ENCODE data around the gene RAB15. TPM values are rescaled to one million over a fixed set of nuclear protein-coding genes. Genes with fewer than 3 reads are reported as not detected.

The RAB15 gene
- total RNA-seq, 1 experiment from 2014 or later: 20.6 TPM

GRCh38 chr14:64910847-64911495, 61.2 kb downstream of the RAB15 start:
- POLR2A ChIA-PET (ENCODE audit: unreplicated experiment): interaction anchor here (0.7 kb wide), 2 partner anchors 244 to 251 kb away, joined by 7 to 9 read pairs; no protein-coding TSS in a partner anchor
- no peak overlapping the region for H3K4me3 ChIP-seq (ENCODE audit: low read length)
- 0 out of 2 replicates have a peak, but pooled peaks cover 2% of the 10 kb centered on the region for H4K20me1 ChIP-seq (ENCODE audit: low read length)
- peak overlapping the region; percentile 33 for H3K4me2 ChIP-seq (ENCODE audit: low read length)
- no peaks in the 10 kb centered on the region for H3K9me3 ChIP-seq (ENCODE audit: low read length)
- BruUV-seq (replicated peaks): no TSS peak
- TF ChIP-seq EZH2 (IDR thresholded peaks at IDR 0.05; ENCODE audit: low read length, unreplicated experiment) (no peak), CTCF (conservative IDR thresholded peaks at IDR 0.05; ENCODE audit: low read depth, low read length) (peak; percentile 79)
- CTCF ChIA-PET: interaction anchor here (0.6 to 1.6 kb wide), 18 partner anchors 9 to 433 kb away, joined by 3 to 18 read pairs (median 4); no protein-coding TSS in a partner anchor
- H3F3A ChIP-seq (ENCODE audit: low read length, unreplicated experiment): no peaks in the 10 kb centered on the region
- H3K9me2 ChIP-seq (replicated peaks; ENCODE audit: low read length): no peaks in the 10 kb centered on the region
- H3K9ac ChIP-seq (ENCODE audit: low read length): no peak overlapping the region
- peak overlapping the region; percentile 56 for H2AFZ ChIP-seq (ENCODE audit: low read length)
- no peak overlapping the region for H3K27ac ChIP-seq (ENCODE audit: low read length)
- intact Hi-C loops (cut with micrococcal nuclease): loop anchor here (5.0 kb wide), 1 partner anchor 104 kb away; no protein-coding TSS in a partner anchor
- H3K79me2 ChIP-seq (ENCODE audit: low read length): peaks cover 17% of the 10 kb centered on the region
- ATAC-seq: peak; percentile 10; the same call in 1 of the 2 replicates
- H3K36me3 ChIP-seq (ENCODE audit: low read depth, low read length): no peaks in the 10 kb centered on the region
- peaks cover 14% of the 10 kb centered on the region for H3K4me1 ChIP-seq (ENCODE audit: insufficient read depth, low read length)
- no peaks in the 10 kb centered on the region for H3K27me3 ChIP-seq (ENCODE audit: low read length)
- peak; percentile 60 for DNase-seq

- H3K79me2 ChIP-seq (ENCODE audit: low read length): no peaks in the 10 kb centered on the region
- ChIA-PET CTCF (interaction anchor here (0.6 kb wide), 1 partner anchor 20 kb away, joined by 3 read pairs; no protein-coding TSS in a partner anchor), POLR2A (ENCODE audit: unreplicated experiment) (no interaction called here)
- BruUV-seq (replicated peaks): no TSS peak
- no peak overlapping the region for H2AFZ ChIP-seq (ENCODE audit: low read length)
- no peaks in the 10 kb centered on the region for H3K9me2 ChIP-seq (replicated peaks; ENCODE audit: low read length)
- H3K9ac ChIP-seq (ENCODE audit: low read length): no peak overlapping the region
- no peak overlapping the region for H3K27ac ChIP-seq (ENCODE audit: low read length)
- H3K27me3 ChIP-seq (ENCODE audit: low read length): no peaks in the 10 kb centered on the region
- TF ChIP-seq EZH2 (IDR thresholded peaks at IDR 0.05; ENCODE audit: low read length, unreplicated experiment) (no peak), EZH2phosphoT487 (IDR thresholded peaks at IDR 0.05; ENCODE audit: borderline replicate concordance, low read length) (no peak), CTCF (conservative IDR thresholded peaks at IDR 0.05; ENCODE audit: low read depth, low read length) (no peak)
- no peak overlapping the region for H3K4me3 ChIP-seq (ENCODE audit: low read length)
- H3K9me3 ChIP-seq (ENCODE audit: low read length): no peaks in the 10 kb centered on the region
- no peaks in the 10 kb centered on the region for H3K36me3 ChIP-seq (ENCODE audit: low read depth, low read length)
- intact Hi-C loops (cut with micrococcal nuclease): no loop called here
- H3K4me2 ChIP-seq (ENCODE audit: low read length): no peak overlapping the region
- ATAC-seq (no peak), DNase-seq (no peak)
- H3K4me1 ChIP-seq (ENCODE audit: insufficient read depth, low read length): no peaks in the 10 kb centered on the region
- no peaks in the 10 kb centered on the region for H3F3A ChIP-seq (ENCODE audit: low read length, unreplicated experiment)
- no peaks in the 10 kb centered on the region for H4K20me1 ChIP-seq (ENCODE audit: low read length)
Measured at GRCh38 chr14:64906022-64906421, 66.1 kb downstream of the RAB15 start.

GRCh38 chr14:64899958-64900357, 72.2 kb downstream of the RAB15 start:
- CTCF ChIA-PET: no interaction called here
- H3F3A ChIP-seq (ENCODE audit: low read length, unreplicated experiment): no peaks in the 10 kb centered on the region

More at GRCh38 chr14:64899958-64900357, 72.2 kb downstream of the RAB15 start:
- no peaks in the 10 kb centered on the region for H3K4me1 ChIP-seq (ENCODE audit: insufficient read depth, low read length)
- no peak overlapping the region for H3K27ac ChIP-seq (ENCODE audit: low read length)
- no peak overlapping the region for H3K9ac ChIP-seq (ENCODE audit: low read length)
- POLR2A ChIA-PET (ENCODE audit: unreplicated experiment): interaction anchor here (0.5 to 0.6 kb wide), 4 partner anchors 67 to 462 kb away, joined by 3 to 5 read pairs (median 3); no protein-coding TSS in a partner anchor
- intact Hi-C loops (cut with micrococcal nuclease): loop anchor here (10.0 kb wide), 1 partner anchor 555 kb away; no protein-coding TSS in a partner anchor
- DNase-seq (no peak), ATAC-seq (no peak)
- TF ChIP-seq EZH2phosphoT487 (IDR thresholded peaks at IDR 0.05; ENCODE audit: borderline replicate concordance, low read length): no peak
- no peak for TF ChIP-seq CTCF (conservative IDR thresholded peaks at IDR 0.05; ENCODE audit: low read depth, low read length)
- no peak for TF ChIP-seq EZH2 (IDR thresholded peaks at IDR 0.05; ENCODE audit: low read length, unreplicated experiment)
- no peaks in the 10 kb centered on the region for H3K79me2 ChIP-seq (ENCODE audit: low read length)
- 0 out of 2 replicates have a peak, but pooled peaks cover 11% of the 10 kb centered on the region for H3K27me3 ChIP-seq (ENCODE audit: low read length)
- no peaks in the 10 kb centered on the region for H4K20me1 ChIP-seq (ENCODE audit: low read length)
- BruUV-seq (replicated peaks): no TSS peak
- no peak overlapping the region for H2AFZ ChIP-seq (ENCODE audit: low read length)
- no peak overlapping the region for H3K4me2 ChIP-seq (ENCODE audit: low read length)
- H3K9me3 ChIP-seq (ENCODE audit: low read length): no peaks in the 10 kb centered on the region
- no peaks in the 10 kb centered on the region for H3K36me3 ChIP-seq (ENCODE audit: low read depth, low read length)
- H3K9me2 ChIP-seq (replicated peaks; ENCODE audit: low read length): no peaks in the 10 kb centered on the region
- H3K4me3 ChIP-seq (ENCODE audit: low read length): no peak overlapping the region

Measured in PC-3 (cell line).